Adrenal gland (tissue), 19 donors: ENCODE measurements around the gene HOXD1. TPM values are rescaled to one million over a fixed set of nuclear protein-coding genes. Genes with fewer than 3 reads are reported as not detected.

Experiments used
- DNase-seq, 7 donors: peaks; one replicate each; pipeline ENCODE4 v3.0.0-alpha.2; 2019 to 2020
- H3K27ac ChIP-seq, 5 donors: fragments of 200-600 bp; sonication (generic) in 4 of 5; 1 replicate in 3 of 5; 2 replicates in 2 of 5; pipeline versions ENCODE4 v1.5.1 to v1.8.0; 2016 to 2020; ENCODE audit warnings: mild to moderate bottlenecking in 1 of 5
- H3K27me3 ChIP-seq: fragments of 200-600 bp; 2 replicates; pipeline ENCODE4 v1.8.0; 2021
- H3K36me3 ChIP-seq, 2 donors: fragments of 200-600 bp; replicated peaks in 1 of 2; 1 replicate in 1 of 2; 2 replicates in 1 of 2; pipeline versions ENCODE4 v1.5.1 to v1.8.0; 2018 to 2022
- H3K4me1 ChIP-seq, 2 donors: fragments of 200-600 bp; replicated peaks in 1 of 2; 1 replicate in 1 of 2; 2 replicates in 1 of 2; pipeline versions ENCODE4 v1.5.1 to v1.8.0; 2018 to 2021
- H3K4me3 ChIP-seq, 4 donors: fragments of 200-600 bp; sonication (generic) in 3 of 4; one replicate each; pipeline ENCODE4 v1.5.1; 2016 to 2018
- H3K9me3 ChIP-seq, 3 donors: fragments of 200-600 bp; sonication (generic) in 1 of 3; replicated peaks in 1 of 3; 1 replicate in 2 of 3; 2 replicates in 1 of 3; pipeline versions ENCODE4 v1.5.1 to v1.8.0; 2016 to 2021
- POLR2A ChIP-seq, 2 donors: fragments of 450-650 bp; IDR thresholded peaks; one replicate each; pipeline ENCODE4 v1.6.1; 2017; ENCODE audit warnings: antibody characterized with exemption in 2 of 2, mild to moderate bottlenecking in 2 of 2, moderate library complexity in 1 of 2
- WGBS, 4 donors: extraction: QIAGEN DNeasy Blood & Tissue Kit in 2 of 4; methylation state at CpG; one replicate each; pipeline versions ENCODE4 v1.1.5 to v1.1.7; 2013 to 2017; 5-methylcytosine and 5-hydroxymethylcytosine counted together
- intact Hi-C, 2 donors: fragments of 100-400 bp; cut with DNase I; formaldehyde crosslinking; loops; one replicate each; pipeline versions ENCODE4 v1.14.1 to v1.15.0; 2022 to 2023
- long read RNA-seq, 10 donors: library from polyadenylated mRNA in 3 of 10; unstranded in 2 of 10; stranded (forward) in 1 of 10; transcript quantifications; one replicate each; pipeline ENCODE4 v2.0.0 and lab custom pipeline, GENCODE V29; 2021 to 2026
- polyA plus RNA-seq, 3 donors: library from polyadenylated mRNA; stranded (reverse); fragments of 200-250 nt in 2 of 3; fragments of 350-450 nt in 1 of 3; fragmentation: Illumina TruSeq in 1 of 3; extraction: RNeasy Lipid Tissue Mini Kit (QIAGEN cat#74804) in 1 of 3; gene quantifications; one replicate each; pipeline ENCODE4 v1.2.3, GENCODE V29; 2013 to 2014
- total RNA-seq, 9 donors: library from RNA; depleted of rRNA in 4 of 9; stranded (reverse); fragments of >200 nt in 4 of 9; fragments of 120-200 nt in 1 of 9; fragmentation: NEBNext Ultra II Directional in 1 of 9; extraction: Animal tissue kit (Norgen Biotek cat#: 25700) in 1 of 9; gene quantifications; one replicate each; pipeline versions ENCODE4 v1.1.0 to v1.2.4, GENCODE V29; 2013 to 2023
- TF ChIP-seq, protein P1 (sequence below), 6 experiments: fragments of 450-650 bp in 4 of 6; fragments of 200-600 bp in 2 of 6; sonication (generic) in 1 of 6; IDR thresholded peaks; 1 replicate in 5 of 6; 2 replicates in 1 of 6; pipeline versions ENCODE4 v1.5.1 to v1.8.0; 2016 to 2021; ENCODE audit warnings: antibody characterized with exemption in 6 of 6, mild to moderate bottlenecking in 2 of 6, moderate library complexity in 1 of 6
- donor health status: healthy with polysubstance abuse.
- donor health status: Bipolar disorder and iron deficiency.
- donor health status: DM: yes; HTN: yes; CAD: no.
- donor health status: DM: no; HTN: no; CAD: no.
- donor health status: DM: no; HTN: no; CAD: no.
- donor health status: DM: yes; HTN: yes; CAD: no.

The HOXD1 gene
- total RNA-seq (under 1 TPM in 5 of 9 donors, not detected in 4; 0.18 to 0.72 (median 0.41) TPM), polyA plus RNA-seq (under 1 TPM; 0.18 to 0.24 (median 0.20) TPM)
- long read RNA-seq, donor 1, result 0 reads
- long read RNA-seq, donor 2, result 0 reads
- long read RNA-seq, donor 3, result 0 reads
- long read RNA-seq, donor 4, result 0 reads
- long read RNA-seq, donor 5, partial matches to known transcripts, result 0 of 1 reads
- long read RNA-seq, donor 5, other reads (novel, unspliced or antisense), result 0 of 1 reads
- long read RNA-seq, donor 6, result 0 reads
- long read RNA-seq, donor 7, result 0 reads
- long read RNA-seq, donor 8, result 0 reads
- long read RNA-seq, donor 9, result 0 reads
- long read RNA-seq, donor 10, result 0 reads

GRCh38 chr2:176187899-176188773 lies at the start of gene HOXD1:
Gene HOXD1 (plus strand): TSS chr2:176188668. CDS start chr2:176188802, 134 bp downstream.
- Histone ChIP-seq H3K27me3 (peaks cover 11% of the 10 kb centered on the region), H3K27ac (peak within 1 kb of the TSS in 2 of 5 donors; percentile 11 to 14)

DNA sequence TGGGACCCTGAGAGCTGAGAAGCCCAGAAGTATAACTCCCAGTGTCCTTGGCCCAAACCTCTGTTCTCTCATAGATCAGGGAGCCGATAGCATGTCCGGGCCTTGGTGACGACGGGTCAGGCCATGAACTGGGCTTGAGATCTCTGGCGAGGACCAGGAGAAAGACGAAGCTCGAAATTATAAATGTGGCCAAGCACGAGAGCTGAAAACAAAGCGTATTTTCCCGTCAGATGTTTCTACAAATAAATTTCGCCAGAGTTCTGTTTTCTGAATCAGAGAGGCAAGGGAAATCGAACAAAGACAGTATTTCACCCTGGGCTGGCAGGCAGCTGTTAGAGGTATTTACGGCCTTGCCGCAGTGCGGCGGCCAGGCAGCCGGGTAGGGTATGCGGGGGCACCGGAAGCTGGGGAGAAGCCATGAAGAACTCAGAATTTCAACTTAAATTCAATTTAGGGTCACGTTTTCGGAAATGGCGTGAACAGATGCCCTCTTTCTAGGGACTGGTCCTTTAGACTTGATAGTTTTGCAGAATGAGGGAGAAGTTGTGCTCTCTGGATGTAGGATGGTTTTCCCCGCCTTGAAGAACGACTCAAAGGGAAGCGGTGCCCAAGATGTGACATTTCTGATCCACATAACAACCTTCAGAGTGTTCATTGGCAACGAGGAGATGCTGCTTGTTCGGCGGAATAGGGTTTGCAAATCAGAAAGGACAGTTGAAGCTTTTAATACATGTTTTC lies 49.4 kb upstream of the HOXD1 start:
- Histone ChIP-seq H3K36me3 (no peaks in the 10 kb centered on the region), H3K9me3 (no peaks in the 10 kb centered on the region), H3K4me1 (peaks cover 31 to 46% of the 10 kb centered on the region in 2 donors), H3K27me3 (no peaks in the 10 kb centered on the region), H3K27ac (peak overlapping the region; percentile 58 to 97 (median 78)), H3K4me3 (peak overlapping the region in 2 of 4 donors; percentile 13 to 96)
- peak in 6 of 7 donors; percentile 45 to 71 (median 54) for DNase-seq
- 15 to 38% (median 26%) methylated on average over 27 to 28 of the region's 28 CpGs for WGBS, 4 donors
- TF ChIP-seq POLR2A (IDR thresholded peaks at IDR 0.05), result no peak
- TF ChIP-seq, protein P1, sequence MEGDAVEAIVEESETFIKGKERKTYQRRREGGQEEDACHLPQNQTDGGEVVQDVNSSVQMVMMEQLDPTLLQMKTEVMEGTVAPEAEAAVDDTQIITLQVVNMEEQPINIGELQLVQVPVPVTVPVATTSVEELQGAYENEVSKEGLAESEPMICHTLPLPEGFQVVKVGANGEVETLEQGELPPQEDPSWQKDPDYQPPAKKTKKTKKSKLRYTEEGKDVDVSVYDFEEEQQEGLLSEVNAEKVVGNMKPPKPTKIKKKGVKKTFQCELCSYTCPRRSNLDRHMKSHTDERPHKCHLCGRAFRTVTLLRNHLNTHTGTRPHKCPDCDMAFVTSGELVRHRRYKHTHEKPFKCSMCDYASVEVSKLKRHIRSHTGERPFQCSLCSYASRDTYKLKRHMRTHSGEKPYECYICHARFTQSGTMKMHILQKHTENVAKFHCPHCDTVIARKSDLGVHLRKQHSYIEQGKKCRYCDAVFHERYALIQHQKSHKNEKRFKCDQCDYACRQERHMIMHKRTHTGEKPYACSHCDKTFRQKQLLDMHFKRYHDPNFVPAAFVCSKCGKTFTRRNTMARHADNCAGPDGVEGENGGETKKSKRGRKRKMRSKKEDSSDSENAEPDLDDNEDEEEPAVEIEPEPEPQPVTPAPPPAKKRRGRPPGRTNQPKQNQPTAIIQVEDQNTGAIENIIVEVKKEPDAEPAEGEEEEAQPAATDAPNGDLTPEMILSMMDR (IDR thresholded peaks at IDR 0.05), result no peak
- intact Hi-C loops, result no loop called here

More at GRCh38 chr2:176187899-176188773, at the start of gene HOXD1:
- no peaks in the 10 kb centered on the region for H3K36me3 ChIP-seq
- 0 to 2% (median 1%) methylated on average over 18 to 68 of the region's 68 CpGs for WGBS, 4 donors
- intact Hi-C loops, result no loop called here
- H3K9me3 ChIP-seq, result no peaks in the 10 kb centered on the region
- peak within 1 kb of the TSS; percentile 6 to 78 (median 51) for H3K4me3 ChIP-seq
- TF ChIP-seq POLR2A (IDR thresholded peaks at IDR 0.05), result peak in 1 of 2 donors; percentile 35
- TF ChIP-seq, protein P1 (IDR thresholded peaks at IDR 0.05), result no peak
- peak in 6 of 7 donors; percentile 46 to 59 (median 51) for DNase-seq
- peaks cover 10 to 16% of the 10 kb centered on the region in 2 donors for H3K4me1 ChIP-seq

DNA sequence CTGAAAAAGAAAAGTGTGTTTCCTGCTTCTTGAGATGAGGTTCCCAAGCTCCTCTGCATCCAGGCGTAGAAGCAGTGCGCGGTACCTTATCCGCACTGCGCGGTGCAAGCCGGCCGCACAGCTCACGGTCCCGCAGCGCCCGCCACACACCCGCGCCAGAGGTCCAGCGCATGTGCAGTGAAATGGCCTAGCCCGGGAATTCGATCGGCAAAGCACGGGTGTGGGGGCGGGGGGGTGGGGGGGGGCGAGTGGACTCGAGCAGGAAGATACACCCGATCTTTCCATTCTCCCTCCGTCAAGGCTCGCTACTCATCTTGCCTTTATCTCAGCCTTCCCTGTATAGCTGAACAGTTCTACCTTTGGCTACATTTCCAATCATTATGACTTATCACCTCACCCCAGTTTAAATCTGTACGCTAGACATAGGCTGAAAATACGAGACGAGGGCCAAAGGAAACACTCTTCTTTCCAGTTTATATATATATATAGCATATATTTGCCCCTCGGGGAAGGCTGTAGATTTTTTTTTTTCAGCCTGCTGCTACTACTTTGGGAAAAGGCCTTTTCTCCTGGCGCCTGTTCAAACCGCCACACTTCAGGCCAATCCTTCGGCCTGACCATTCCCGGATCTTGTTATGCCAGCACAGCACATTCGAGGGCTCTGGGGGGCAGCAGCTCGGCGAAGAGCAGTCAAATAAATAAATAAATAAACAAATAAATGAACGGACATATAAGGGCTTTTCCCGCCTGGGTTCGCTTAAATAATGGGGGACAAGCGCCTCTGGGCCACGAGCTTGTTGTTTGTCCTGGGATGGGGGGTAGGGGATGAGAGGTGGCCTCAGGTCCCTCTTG lies 48.6 kb upstream of the HOXD1 start:
- intact Hi-C loops, result loop anchor here (2.0 to 5.0 kb wide), 3 partner anchors 312 to 497 kb away; no protein-coding TSS in a partner anchor
- 17 to 32% (median 19%) methylated on average over 27 to 41 of the region's 41 CpGs for WGBS, 4 donors

More for the DNA sequence above, 48.6 kb upstream of the HOXD1 start:
- Histone ChIP-seq H3K27ac (peak overlapping the region; percentile 58 to 97 (median 78)), H3K36me3 (no peaks in the 10 kb centered on the region), H3K4me3 (peak overlapping the region in 2 of 4 donors; percentile 38 to 96), H3K9me3 (no peaks in the 10 kb centered on the region), H3K27me3 (no peaks in the 10 kb centered on the region), H3K4me1 (peaks cover 28 to 39% of the 10 kb centered on the region in 2 donors)
- TF ChIP-seq, protein P1 (IDR thresholded peaks at IDR 0.05), result no peak
- peak in 1 of 2 donors; percentile 24 for TF ChIP-seq POLR2A (IDR thresholded peaks at IDR 0.05)
- peak in 6 of 7 donors; percentile 43 to 75 (median 52) for DNase-seq
